ENCODE results near the gene DNM1. TPM values are rescaled to one million over a fixed set of nuclear protein-coding genes. Genes with fewer than 3 reads are reported as not detected.

The DNM1 gene
- total and polyA plus RNA-seq, 2 of the 8 experiments (the other 6 are each of a cell fraction or from before 2014, with no cell fraction given): 34.3 to 62.7 TPM

- H3K4ac ChIP-seq (replicated peaks; ENCODE audit: insufficient read length, low read depth, low read length): no peak overlapping the region
- no peaks in the 10 kb centered on the region for H3K23me2 ChIP-seq (ENCODE audit: low read depth, low read length)
- no peak overlapping the region for H3K9ac ChIP-seq (replicated peaks in 1 of 4; ENCODE audit: extremely low read depth in 1 of 4, low read depth in 3 of 4, low read length in 3 of 4)
- H2BK15ac ChIP-seq (ENCODE audit: low read length): no peak overlapping the region
- H3K4me2 ChIP-seq (ENCODE audit: insufficient read depth in 1 of 2, low read depth in 2 of 2, low read length in 2 of 2): no peak overlapping the region
- no peak overlapping the region for H3K56ac ChIP-seq (replicated peaks; ENCODE audit: insufficient read length, low read depth, low read length)
- no peaks in the 10 kb centered on the region for H3K27me3 ChIP-seq (replicated peaks in 1 of 4; ENCODE audit: control insufficient read depth in 3 of 4, extremely low read depth in 1 of 4, insufficient read depth in 3 of 4, low read length in 3 of 4)
- no peak overlapping the region for H2BK120ac ChIP-seq (replicated peaks; ENCODE audit: low read depth, low read length)
- H3K27ac ChIP-seq (ENCODE audit: low read depth, low read length): no peak overlapping the region
- WGBS, 2 experiments (ENCODE audit: extremely low coverage in 1 of 2, insufficient coverage in 1 of 2, insufficient read length in 1 of 2, insufficient replicate concordance in 2 of 2, low coverage in 1 of 2, low lambda C conversion rate in 2 of 2, missing lambda C conversion rate in 1 of 2): 80% methylated on average over 2 of the region's 2 CpGs; no CpG with 5 or more reads in 1 of the 2 experiments
- no peak overlapping the region for H2AK5ac ChIP-seq (ENCODE audit: low read depth, low read length)
- H3K79me2 ChIP-seq (ENCODE audit: control insufficient read depth in 1 of 2, insufficient read depth in 2 of 2, low read length in 2 of 2): no peaks in the 10 kb centered on the region
- no peaks in the 10 kb centered on the region for H3K9me3 ChIP-seq (ENCODE audit: insufficient read depth in 2 of 2, low read depth in 1 of 2, low read length in 1 of 2)
- H3K14ac ChIP-seq (ENCODE audit: insufficient read length): no peak overlapping the region
- no peak overlapping the region for H3K18ac ChIP-seq (ENCODE audit: extremely low read depth, low read length)
- no peaks in the 10 kb centered on the region for H3K79me1 ChIP-seq (ENCODE audit: low read depth, low read length)
- H4K5ac ChIP-seq (ENCODE audit: insufficient read length, low read depth, low read length): no peak overlapping the region
- no peak for DNase-seq (ENCODE audit: low read depth in 1 of 2, low spot score in 2 of 2)
- no peak overlapping the region for H3K23ac ChIP-seq (ENCODE audit: insufficient read length)
- peaks cover 1 to 3% of the 10 kb centered on the region in 2 experiments for H4K20me1 ChIP-seq (replicated peaks in 1 of 2; ENCODE audit: control insufficient read depth in 1 of 2, insufficient read depth in 2 of 2, low read length in 2 of 2)
- no peaks in the 10 kb centered on the region for H3K36me3 ChIP-seq (ENCODE audit: control insufficient read depth in 2 of 4, insufficient read depth in 4 of 4, low read length in 3 of 4)
- no peaks in the 10 kb centered on the region for H3K4me1 ChIP-seq (replicated peaks in 1 of 4; ENCODE audit: control insufficient read depth in 3 of 4, insufficient read depth in 4 of 4, low read length in 3 of 4)
- ChIA-PET CTCF (ENCODE audit: partially characterized antibody) (interaction anchor here (0.8 to 8.1 kb wide), 13 partner anchors 7 to 141 kb away, joined by 3 to 88 read pairs (median 17); no protein-coding TSS in a partner anchor), POLR2A (ENCODE audit: partially characterized antibody) (interaction anchor here (1.0 to 2.7 kb wide), 5 partner anchors 8 to 67 kb away, joined by 3 to 9 read pairs (median 6); no protein-coding TSS in a partner anchor)
- H2BK5ac ChIP-seq (ENCODE audit: low read depth, low read length): no peak overlapping the region
- no peak overlapping the region for H4K8ac ChIP-seq (ENCODE audit: extremely low read depth, insufficient read depth, low read length)
- H2BK12ac ChIP-seq (ENCODE audit: low read depth, low read length): no peak overlapping the region
- H4K91ac ChIP-seq (replicated peaks; ENCODE audit: insufficient read length, low read length): no peak overlapping the region
- H2AFZ ChIP-seq (ENCODE audit: low read length): no peak overlapping the region
- FAIRE-seq: no peak
- no peak overlapping the region for H2BK20ac ChIP-seq (ENCODE audit: low read length)
- no peak overlapping the region for H3K4me3 ChIP-seq (ENCODE audit: extremely low read depth in 1 of 4, insufficient read depth in 2 of 4, low read depth in 3 of 4, low read length in 4 of 4)
- 0 out of 2 replicates have a peak, but pooled peaks have one; percentile 18 for TF ChIP-seq KDM1A (IDR thresholded peaks at IDR 0.05; ENCODE audit: borderline replicate concordance, low read length)
Observed at GRCh38 chr9:128297221-128297773, 94.1 kb downstream of the DNM1 start.
